ENCODE measurements around the gene APBB1IP. TPM values are rescaled to one million over a fixed set of nuclear protein-coding genes. Genes with fewer than 3 reads are reported as not detected.
"Not testable (repeated sequence)": the region's sequence is repeated elsewhere in the genome, so short reads cannot be mapped to it uniquely, and the experiment has no call there.

APBB1IP gene
- total and polyA plus RNA-seq, 2 donors (not counting 3 experiments of a cell fraction or from before 2014, with no cell fraction given) = not detected

- H3K9ac ChIP-seq (replicated peaks; ENCODE audit: extremely low read depth, insufficient read depth, low read length) = no peak overlapping the region
- H3K4me2 ChIP-seq (ENCODE audit: insufficient read depth, low read length) = no peak overlapping the region
- DNase-seq (ENCODE audit: low read depth, low spot score) (no peak), FAIRE-seq (no peak)
- no peaks in the 10 kb centered on the region for H3K36me3 ChIP-seq (ENCODE audit: control insufficient read depth in 2 of 2, extremely low read depth in 1 of 2, insufficient read depth in 2 of 2, low read length in 2 of 2)
- BruUV-seq (replicated peaks) = no TSS peak
- POLR2A ChIA-PET = no interaction called here
- H2AFZ ChIP-seq (ENCODE audit: low read depth, low read length) = no peak overlapping the region
- H3K79me2 ChIP-seq (ENCODE audit: control insufficient read depth, insufficient read depth, low read length) = no peaks in the 10 kb centered on the region
- TF ChIP-seq FOS (IDR thresholded peaks at IDR 0.05; ENCODE audit: borderline replicate concordance, insufficient read depth, low read length) (no peak), EZH2 (IDR thresholded peaks at IDR 0.05; ENCODE audit: borderline replicate concordance, low read depth, low read length, severe bottlenecking) (no peak), GATA2 (IDR thresholded peaks at IDR 0.05; ENCODE audit: insufficient read depth, insufficient read length, low read depth, low read length) (no peak)
- CTCF ChIA-PET = interaction anchor here (1.3 kb wide), 1 partner anchor 10 kb away, joined by 3 read pairs; no protein-coding TSS in a partner anchor
- no peak overlapping the region for H3K4me3 ChIP-seq (replicated peaks in 1 of 3; ENCODE audit: insufficient read depth in 1 of 3, low read depth in 1 of 3, low read length in 3 of 3)
- no peaks in the 10 kb centered on the region for H3K9me1 ChIP-seq (replicated peaks; ENCODE audit: control insufficient read depth, extremely low read depth, insufficient read depth, low read length)
- no peaks in the 10 kb centered on the region for H4K20me1 ChIP-seq (replicated peaks; ENCODE audit: control insufficient read depth, extremely low read depth, insufficient read depth, low read length)
- no peaks in the 10 kb centered on the region for H3K4me1 ChIP-seq (ENCODE audit: control insufficient read depth, extremely low read depth, insufficient read depth, low read length)
- H3K9me3 ChIP-seq (replicated peaks; ENCODE audit: control insufficient read depth, insufficient read depth, low read length) = no peaks in the 10 kb centered on the region
- H3K27ac ChIP-seq (ENCODE audit: insufficient read depth, low read depth, low read length) = no peak overlapping the region
- dilution Hi-C loops (cut with MboI; ENCODE audit: extremely low pct_ligation_motif_present, low sequenced_read_pairs) (no loop called here), intact Hi-C loops (cut with micrococcal nuclease) (no loop called here)
- no peaks in the 10 kb centered on the region for H3K27me3 ChIP-seq (ENCODE audit: control insufficient read depth in 2 of 2, insufficient read depth in 2 of 2, low read length in 2 of 2)
These were observed 136.6 kb downstream of the APBB1IP start for GRCh38 chr10:26574783-26575182.

DNA sequence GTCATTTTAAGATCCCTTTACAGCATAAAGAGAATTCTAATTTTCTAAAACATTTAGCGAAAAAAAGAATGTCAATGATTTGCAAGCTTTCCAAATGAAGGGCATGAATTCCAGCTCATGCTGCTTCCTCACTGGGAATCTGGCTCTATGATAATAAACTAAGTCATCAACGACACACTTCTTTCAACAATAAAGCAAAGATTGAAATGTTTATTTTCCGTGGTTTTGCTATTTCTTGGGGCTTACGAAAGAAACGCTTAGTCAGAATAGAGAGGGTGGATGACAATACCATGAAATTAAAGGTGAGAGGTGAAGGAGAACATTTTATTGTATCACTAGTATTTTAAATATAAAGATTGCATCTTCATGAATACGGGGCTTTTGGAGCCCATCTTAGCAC lies 140.2 kb downstream of the APBB1IP start:
- H2AFZ ChIP-seq (ENCODE audit: low read depth, low read length); H3K9me3 ChIP-seq (replicated peaks; ENCODE audit: control insufficient read depth, insufficient read depth, low read length); H4K20me1 ChIP-seq (replicated peaks; ENCODE audit: control insufficient read depth, extremely low read depth, insufficient read depth, low read length); H3K4me1 ChIP-seq (ENCODE audit: control insufficient read depth, extremely low read depth, insufficient read depth, low read length); H3K4me2 ChIP-seq (ENCODE audit: insufficient read depth, low read length); BruUV-seq (replicated peaks); DNase-seq (ENCODE audit: low read depth, low spot score); dilution Hi-C loops (cut with MboI; ENCODE audit: extremely low pct_ligation_motif_present, low sequenced_read_pairs); H3K36me3 ChIP-seq (ENCODE audit: control insufficient read depth in 2 of 2, extremely low read depth in 1 of 2, insufficient read depth in 2 of 2, low read length in 2 of 2); H3K4me3 ChIP-seq (replicated peaks in 1 of 3; ENCODE audit: insufficient read depth in 1 of 3, low read depth in 1 of 3, low read length in 3 of 3); H3K27ac ChIP-seq (ENCODE audit: insufficient read depth, low read depth, low read length); FAIRE-seq; H3K27me3 ChIP-seq (ENCODE audit: control insufficient read depth in 2 of 2, insufficient read depth in 2 of 2, low read length in 2 of 2); POLR2A ChIA-PET; H3K9me1 ChIP-seq (replicated peaks; ENCODE audit: control insufficient read depth, extremely low read depth, insufficient read depth, low read length); H3K9ac ChIP-seq (replicated peaks; ENCODE audit: extremely low read depth, insufficient read depth, low read length); CTCF ChIA-PET; intact Hi-C loops (cut with micrococcal nuclease); H3K79me2 ChIP-seq (ENCODE audit: control insufficient read depth, insufficient read depth, low read length): not testable (repeated sequence)
